ENCODE measurements around the gene SSC5D. TPM values are rescaled to one million over a fixed set of nuclear protein-coding genes. Genes with fewer than 3 reads are reported as not detected.

SSC5D gene
- total RNA-seq, 1 donor from 2014 or later, result 0.33 TPM

DNA sequence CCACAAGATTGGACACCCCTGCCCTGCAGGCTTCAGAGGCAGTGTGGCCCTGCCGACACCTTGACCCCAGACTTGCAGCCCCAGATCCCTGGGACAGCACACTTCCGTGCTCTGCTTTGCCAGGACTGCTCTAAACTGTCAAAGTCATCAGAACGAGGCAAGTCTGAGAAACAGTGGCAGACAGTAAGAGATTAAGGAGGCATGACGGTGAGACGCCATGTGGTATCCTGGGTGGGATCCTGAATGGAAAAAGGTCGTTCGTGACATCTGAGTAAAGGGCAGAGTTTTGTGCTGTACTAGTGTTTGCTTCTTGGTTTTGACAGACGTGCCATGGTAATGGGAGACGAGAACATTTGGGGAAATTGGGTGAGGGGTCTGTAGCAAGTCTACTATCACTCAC is 78.6 kb downstream of the SSC5D start:
- Histone ChIP-seq H3K27me3 (ENCODE audit: control insufficient read depth, insufficient read depth, low read length) (peaks cover 8% of the 10 kb centered on the region), H3K4me3 (ENCODE audit: low read depth, low read length) (no peak overlapping the region), H3K36me3 (ENCODE audit: control insufficient read depth, insufficient read depth, low read length) (no peaks in the 10 kb centered on the region)
- no peak for DNase-seq (ENCODE audit: low read depth)
- TF ChIP-seq, protein P1, sequence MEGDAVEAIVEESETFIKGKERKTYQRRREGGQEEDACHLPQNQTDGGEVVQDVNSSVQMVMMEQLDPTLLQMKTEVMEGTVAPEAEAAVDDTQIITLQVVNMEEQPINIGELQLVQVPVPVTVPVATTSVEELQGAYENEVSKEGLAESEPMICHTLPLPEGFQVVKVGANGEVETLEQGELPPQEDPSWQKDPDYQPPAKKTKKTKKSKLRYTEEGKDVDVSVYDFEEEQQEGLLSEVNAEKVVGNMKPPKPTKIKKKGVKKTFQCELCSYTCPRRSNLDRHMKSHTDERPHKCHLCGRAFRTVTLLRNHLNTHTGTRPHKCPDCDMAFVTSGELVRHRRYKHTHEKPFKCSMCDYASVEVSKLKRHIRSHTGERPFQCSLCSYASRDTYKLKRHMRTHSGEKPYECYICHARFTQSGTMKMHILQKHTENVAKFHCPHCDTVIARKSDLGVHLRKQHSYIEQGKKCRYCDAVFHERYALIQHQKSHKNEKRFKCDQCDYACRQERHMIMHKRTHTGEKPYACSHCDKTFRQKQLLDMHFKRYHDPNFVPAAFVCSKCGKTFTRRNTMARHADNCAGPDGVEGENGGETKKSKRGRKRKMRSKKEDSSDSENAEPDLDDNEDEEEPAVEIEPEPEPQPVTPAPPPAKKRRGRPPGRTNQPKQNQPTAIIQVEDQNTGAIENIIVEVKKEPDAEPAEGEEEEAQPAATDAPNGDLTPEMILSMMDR (IDR thresholded peaks at IDR 0.05; ENCODE audit: insufficient read depth, low read length, poor library complexity, severe bottlenecking), result no peak

DNA sequence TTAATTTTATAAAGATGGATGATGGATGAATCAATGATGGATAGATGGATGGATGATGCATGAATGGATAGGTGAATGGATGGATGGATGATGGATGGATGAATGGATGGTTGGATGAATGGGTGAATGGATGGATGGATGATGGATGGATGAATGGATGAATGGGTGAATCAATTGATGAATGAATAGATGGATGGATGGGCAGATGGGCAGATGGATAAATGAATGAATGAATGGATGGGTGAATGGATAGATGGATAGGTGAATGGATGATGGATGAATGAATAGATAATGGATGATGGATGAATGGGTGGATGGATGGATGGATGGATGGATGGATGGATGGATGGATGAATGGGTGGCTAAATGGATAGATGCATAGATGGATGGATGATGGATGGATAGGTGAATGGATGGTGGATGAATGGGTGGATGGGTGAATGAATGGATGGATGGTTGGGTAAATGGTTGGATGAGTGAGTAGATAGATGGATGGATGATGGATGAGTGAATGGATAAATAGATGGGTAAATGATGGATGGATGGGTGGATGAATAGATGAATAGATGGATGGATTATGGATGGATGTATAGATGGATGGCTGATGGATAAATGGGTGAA is 79.6 kb downstream of the SSC5D start:
- DNase-seq (ENCODE audit: low read depth), result no peak
- Histone ChIP-seq H3K4me3 (ENCODE audit: low read depth, low read length) (no peak overlapping the region), H3K36me3 (ENCODE audit: control insufficient read depth, insufficient read depth, low read length) (no peaks in the 10 kb centered on the region), H3K27me3 (ENCODE audit: control insufficient read depth, insufficient read depth, low read length) (peaks cover 8% of the 10 kb centered on the region)
- TF ChIP-seq, protein P1 (IDR thresholded peaks at IDR 0.05; ENCODE audit: insufficient read depth, low read length, poor library complexity, severe bottlenecking), result no peak

Other genes starting within 250 kb of the SSC5D start
- 41.5 and 51.3 TPM in 2 replicates for gene PPP6R1, start 229.4 kb upstream of the SSC5D start, total RNA-seq
- gene HSPBP1, start 208.3 kb upstream of the SSC5D start, total RNA-seq, result 64.3 and 77.8 TPM in 2 replicates
- 4.7 and 6.0 TPM in 2 replicates for gene BRSK1, start 204.4 kb upstream of the SSC5D start, total RNA-seq
- gene TMEM150B, start 163.1 kb upstream of the SSC5D start, total RNA-seq, result not detected in 2 replicates
- gene KMT5C, start 148.6 kb upstream of the SSC5D start, total RNA-seq, result 9.6 and 11.9 TPM in 2 replicates
- gene COX6B2, start 133.7 kb upstream of the SSC5D start, total RNA-seq, result 0.14 and 0.29 TPM in 2 replicates
- 0.07 TPM in 1 of 2 replicates, not detected in the other for gene GARIN5B, start 125.2 kb upstream of the SSC5D start, total RNA-seq
- 32.1 and 38.7 TPM in 2 replicates for gene IL11, start 118.0 kb upstream of the SSC5D start, total RNA-seq
- gene TMEM190, start 111.6 kb upstream of the SSC5D start, total RNA-seq, result not detected in 2 replicates
- gene TMEM238, start 104.1 kb upstream of the SSC5D start, total RNA-seq, result 1.4 and 4.1 TPM in 2 replicates
- gene RPL28, start 102.5 kb upstream of the SSC5D start, total RNA-seq, result 630 and 742 TPM in 2 replicates
- 53.4 and 53.6 TPM in 2 replicates for gene UBE2S, start 80.6 kb upstream of the SSC5D start, total RNA-seq
- gene SHISA7, start 45.1 kb upstream of the SSC5D start, total RNA-seq, result not detected in 2 replicates
- gene ISOC2, start 26.8 kb upstream of the SSC5D start, total RNA-seq, result 49.8 and 60.5 TPM in 2 replicates
- not detected in 2 replicates for gene C19orf85, start 23.7 kb upstream of the SSC5D start, total RNA-seq
- 7.3 and 15.8 TPM in 2 replicates for gene ZNF628, start 11.8 kb upstream of the SSC5D start, total RNA-seq
- 17.1 and 18.2 TPM in 2 replicates for gene NAT14, start 3.2 kb upstream of the SSC5D start, total RNA-seq
- 0.14 and 0.17 TPM in 2 replicates for gene SBK2, start 48.7 kb downstream of the SSC5D start, total RNA-seq
- 0.33 TPM in 1 of 2 replicates, not detected in the other for gene SBK3, start 57.1 kb downstream of the SSC5D start, total RNA-seq
- gene ZNF579, start 92.4 kb downstream of the SSC5D start, total RNA-seq, result 14.4 and 22.0 TPM in 2 replicates
- 8.4 and 9.4 TPM in 2 replicates for gene FIZ1, start 111.1 kb downstream of the SSC5D start, total RNA-seq
- gene ZNF524, start 111.9 kb downstream of the SSC5D start, total RNA-seq, result 32.7 and 35.0 TPM in 2 replicates
- 5.6 and 7.6 TPM in 2 replicates for gene ZNF865, start 117.2 kb downstream of the SSC5D start, total RNA-seq
- gene ZNF784, start 136.1 kb downstream of the SSC5D start, total RNA-seq, result 3.6 and 6.3 TPM in 2 replicates
- 10.1 and 10.4 TPM in 2 replicates for gene ZNF580, start 152.6 kb downstream of the SSC5D start, total RNA-seq
- gene ZNF581, start 155.2 kb downstream of the SSC5D start, total RNA-seq, result 36.9 and 41.8 TPM in 2 replicates
- gene CCDC106, start 159.8 kb downstream of the SSC5D start, total RNA-seq, result 12.0 and 12.2 TPM in 2 replicates
- 153 and 164 TPM in 2 replicates for gene U2AF2, start 166.6 kb downstream of the SSC5D start, total RNA-seq
- gene EPN1, start 186.8 kb downstream of the SSC5D start, total RNA-seq, result 155 and 186 TPM in 2 replicates
- not detected in 2 replicates for gene NLRP9, start 250.0 kb downstream of the SSC5D start, total RNA-seq

Measured in kidney epithelial cell (primary cell).